A673 (cell line): ENCODE results near the gene EFS. TPM values are rescaled to one million over a fixed set of nuclear protein-coding genes. Genes with fewer than 3 reads are reported as not detected.
"Not testable (repeated sequence)": the region's sequence is repeated elsewhere in the genome, so short reads cannot be mapped to it uniquely, and the experiment has no call there.

ENCODE experiments used
- BruUV-seq: library from RNA; stranded (reverse); fragments of 400-500 nt; replicated peaks from 2 replicates; lab custom pipeline; 2021; lab: Mats Ljungman, UMichigan
- CTCF ChIA-PET: fragments of 300-600 bp; sonication (Branson Sonifier 250); formaldehyde crosslinking; loops from one replicate; lab custom pipeline; 2022; ENCODE audit warnings: antibody characterized with exemption; lab: Charles Lee
- POLR2A ChIA-PET: fragments of 300-600 bp; sonication (Branson Sonifier 250); formaldehyde crosslinking; loops from one replicate; lab custom pipeline; 2022; ENCODE audit warnings: antibody characterized with exemption; ENCODE audit not compliant: low non-redundant PET; lab: Charles Lee
- DNase-seq: peaks from one replicate; pipeline ENCODE4 v3.0.0-alpha.2; 2015; ENCODE audit warnings: low spot score
- H3K27ac ChIP-seq: fragments of 200-600 bp; sonication (generic); 2 replicates; pipeline ENCODE4 v1.5.1; 2016; ENCODE audit warnings: mixed run types, low read depth, mild to moderate bottlenecking, mixed read lengths, antibody characterized with exemption, low read length; ENCODE audit not compliant: poor library complexity, severe bottlenecking
- H3K27me3 ChIP-seq: fragments of 200-600 bp; sonication (generic); replicated peaks from 2 replicates; pipeline ENCODE4 v1.6.1; 2017; ENCODE audit warnings: mixed run types, low read depth, mild to moderate bottlenecking, mixed read lengths, antibody characterized with exemption, low read length; ENCODE audit not compliant: insufficient read depth, poor library complexity
- H3K36me3 ChIP-seq: fragments of 200-600 bp; sonication (generic); 2 replicates; pipeline ENCODE4 v1.6.1; 2016; ENCODE audit warnings: mixed run types, mild to moderate bottlenecking, mixed read lengths, antibody characterized with exemption, low read length; ENCODE audit not compliant: insufficient read depth, poor library complexity, severe bottlenecking
- H3K4me1 ChIP-seq: fragments of 200-600 bp; sonication (generic); 2 replicates; pipeline ENCODE4 v1.6.1; 2017; ENCODE audit warnings: mixed run types, mild to moderate bottlenecking, mixed read lengths, antibody characterized with exemption, low read length; ENCODE audit not compliant: insufficient read depth, poor library complexity, severe bottlenecking
- H3K4me3 ChIP-seq: fragments of 200-600 bp; sonication (generic); 2 replicates; pipeline ENCODE4 v1.5.1; 2016; ENCODE audit warnings: low read depth, mixed run types, mild to moderate bottlenecking, mixed read lengths, low read length; ENCODE audit not compliant: poor library complexity, severe bottlenecking
- H3K9me3 ChIP-seq: fragments of 200-600 bp; sonication (generic); 2 replicates; pipeline ENCODE4 v1.6.1; 2016; ENCODE audit warnings: mixed run types, low read depth, mild to moderate bottlenecking, mixed read lengths, antibody characterized with exemption, low read length; ENCODE audit not compliant: poor library complexity, severe bottlenecking
- CTCF ChIP-seq: fragments of 300-800, 200-600 bp; sonication (generic); conservative IDR thresholded peaks from 2 replicates; pipeline ENCODE4 v1.5.1; 2017; ENCODE audit warnings: low read depth, mild to moderate bottlenecking, antibody characterized with exemption, low read length, moderate library complexity, mixed read lengths
- EZH2 ChIP-seq: fragments of 200-600 bp; sonication (generic); IDR thresholded peaks from 2 replicates; pipeline ENCODE4 v1.6.1; 2017; ENCODE audit warnings: borderline replicate concordance, low read depth, mild to moderate bottlenecking, mixed read lengths, antibody characterized with exemption, low read length; ENCODE audit not compliant: poor library complexity, severe bottlenecking
- intact Hi-C: fragments of 100-400 bp; cut with micrococcal nuclease; formaldehyde crosslinking; loops from one replicate; pipeline ENCODE4 v1.10.0; 2022; ENCODE audit not compliant: unreplicated experiment
- total RNA-seq: library from RNA; stranded (reverse); gene quantifications from 2 replicates; pipeline ENCODE4 v1.2.3, GENCODE V29; 2021

EFS gene
- total RNA-seq, 1 experiment from 2014 or later: 55.9 TPM

GRCh38 chr14:23392613-23393012, 27.6 kb upstream of the EFS start:
- CTCF ChIA-PET: interaction anchor here (1.6 kb wide), 1 partner anchor 13 kb away, joined by 3 read pairs; no protein-coding TSS in a partner anchor
- no peak for TF ChIP-seq EZH2
- no peak for TF ChIP-seq CTCF

GRCh38 chr14:23389871-23390270, 24.9 kb upstream of the EFS start:
- intact Hi-C loops, H3K36me3 ChIP-seq, H3K27ac ChIP-seq, POLR2A ChIA-PET, CTCF ChIA-PET, H3K4me1 ChIP-seq, H3K27me3 ChIP-seq, DNase-seq, BruUV-seq, H3K4me3 ChIP-seq, H3K9me3 ChIP-seq: not testable (repeated sequence)

More at GRCh38 chr14:23392613-23393012, 27.6 kb upstream of the EFS start:
- intact Hi-C loops: no loop called here
- Histone ChIP-seq H3K4me1 (no peaks in the 10 kb centered on the region), H3K9me3 (no peaks in the 10 kb centered on the region), H3K36me3 (no peaks in the 10 kb centered on the region), H3K27me3 (peaks cover 9% of the 10 kb centered on the region), H3K27ac (no peak overlapping the region), H3K4me3 (no peak overlapping the region)
- BruUV-seq: no TSS peak
- no peak for DNase-seq
- POLR2A ChIA-PET: interaction anchor here (0.6 kb wide), 2 partner anchors 8 to 10 kb away, joined by 4 to 7 read pairs; no protein-coding TSS in a partner anchor

- CTCF ChIA-PET: no interaction called here
- BruUV-seq: no TSS peak
- no peak for DNase-seq
- intact Hi-C loops: no loop called here
- Histone ChIP-seq H3K9me3 (no peaks in the 10 kb centered on the region), H3K27ac (no peak overlapping the region), H3K27me3 (peaks cover 9% of the 10 kb centered on the region), H3K4me3 (no peak overlapping the region), H3K36me3 (no peaks in the 10 kb centered on the region), H3K4me1 (no peaks in the 10 kb centered on the region)
- TF ChIP-seq CTCF (no peak), EZH2 (no peak)
- POLR2A ChIA-PET: no interaction called here
Measured at GRCh38 chr14:23389396-23389795, 24.4 kb upstream of the EFS start.

- POLR2A ChIA-PET: no interaction called here
- H3K36me3 ChIP-seq: no peaks in the 10 kb centered on the region
- CTCF ChIA-PET: interaction anchor here (0.9 kb wide), 1 partner anchor 9 kb away, joined by 3 read pairs; no protein-coding TSS in a partner anchor
- no peak overlapping the region for H3K4me3 ChIP-seq
- no peak overlapping the region for H3K27ac ChIP-seq
- DNase-seq: no peak
- peaks cover 9% of the 10 kb centered on the region for H3K27me3 ChIP-seq
- H3K4me1 ChIP-seq: no peaks in the 10 kb centered on the region
- no peaks in the 10 kb centered on the region for H3K9me3 ChIP-seq
- intact Hi-C loops: no loop called here
- TF ChIP-seq EZH2: no peak
- no peak for TF ChIP-seq CTCF
- BruUV-seq: no TSS peak
Measured at GRCh38 chr14:23388996-23389395, 24.0 kb upstream of the EFS start.
